ENCODE results near the gene PNPLA6. TPM values are rescaled to one million over a fixed set of nuclear protein-coding genes. Genes with fewer than 3 reads are reported as not detected.

Gene PNPLA6
- total and polyA plus RNA-seq, 2 of the 13 experiments (the other 11 are each of a cell fraction or from before 2014, with no cell fraction given) = 24.9 to 28.2 TPM

DNA sequence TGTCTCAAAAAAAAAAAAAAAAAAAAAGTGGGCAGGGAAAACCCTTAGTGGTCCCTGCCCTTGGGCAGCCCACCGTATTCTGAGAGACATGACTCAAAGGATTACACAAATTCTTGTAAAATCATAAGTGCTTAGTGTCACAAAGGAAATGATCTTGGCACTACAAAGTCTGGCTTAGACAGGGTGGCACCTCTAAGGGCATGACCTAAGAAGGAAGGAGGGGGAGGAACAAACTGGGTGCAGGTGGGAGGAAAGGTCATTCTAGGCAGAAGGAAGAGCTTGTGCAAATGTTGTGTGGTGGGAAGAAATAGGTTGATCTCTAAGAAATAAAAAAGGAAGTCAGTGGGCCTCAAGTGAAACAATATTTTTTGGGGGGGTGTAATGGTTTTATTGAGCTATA is 10.4 kb downstream of the PNPLA6 start (continued):
- TF ChIP-seq ZNF407 (CRISPR knock-in tag; IDR thresholded peaks at IDR 0.05; ENCODE audit: not compliant biosample characterization) (no peak), ZSCAN31 (CRISPR knock-in tag; IDR thresholded peaks at IDR 0.05; ENCODE audit: low read depth) (no peak)

- no peak for ATAC-seq
- BruUV-seq (replicated peaks) = no TSS peak
These were observed 11.6 kb downstream of the PNPLA6 start for GRCh38 chr19:7547159-7547558.

More at GRCh38 chr19:7547159-7547558, 11.6 kb downstream of the PNPLA6 start:
- no peak overlapping the region for H3K9ac ChIP-seq (ENCODE audit: insufficient read depth, low read depth, low read length)
- intact Hi-C loops (cut with micrococcal nuclease; ENCODE audit: unreplicated experiment) = no loop called here
- no peaks in the 10 kb centered on the region for H3K4me1 ChIP-seq (ENCODE audit: insufficient read depth, low read length)
- CTCF ChIA-PET (ENCODE audit: low intra/inter-chr PET ratio, low total read pairs) = no interaction called here
- no peak overlapping the region for H3K4me2 ChIP-seq (ENCODE audit: low read depth, low read length)
- no peak overlapping the region for H2AFZ ChIP-seq (ENCODE audit: low read length)
- FAIRE-seq (no peak), DNase-seq (ENCODE audit: low spot score) (no peak)
- no peaks in the 10 kb centered on the region for H4K20me1 ChIP-seq (ENCODE audit: insufficient read depth, low read length)
- no peak overlapping the region for H3K27ac ChIP-seq (ENCODE audit: extremely low read length, insufficient read depth, low read length)
- H3K4me3 ChIP-seq (replicated peaks in 1 of 3; ENCODE audit: insufficient read depth in 1 of 3, low read depth in 2 of 3, low read length in 3 of 3) = no peak overlapping the region
- TF ChIP-seq SALL1 (CRISPR knock-in tag; IDR thresholded peaks at IDR 0.05) (no peak), ZSCAN25 (CRISPR knock-in tag; IDR thresholded peaks at IDR 0.05) (no peak), ZNF496 (CRISPR knock-in tag; IDR thresholded peaks at IDR 0.05; ENCODE audit: insufficient replicate concordance) (no peak)
- in situ Hi-C loops (cut with HindIII; ENCODE audit: extremely low pct_ligation_motif_present, low pct_unique_long_range_greater_than_20kb) = no loop called here
- no peaks in the 10 kb centered on the region for H3K9me3 ChIP-seq (ENCODE audit: low read length)
- WGBS (ENCODE audit: low lambda C conversion rate) = 95% methylated on average over 3 of the region's 3 CpGs
- POLR2A ChIA-PET = no interaction called here
- H3K36me3 ChIP-seq (replicated peaks in 1 of 2; ENCODE audit: control insufficient read depth in 1 of 2, insufficient read depth in 2 of 2, low read length in 2 of 2) = peaks cover 1 to 5% of the 10 kb centered on the region in 2 experiments; a peak in 3 of 5 replicates
- no peaks in the 10 kb centered on the region for H3K79me2 ChIP-seq (ENCODE audit: insufficient read depth, low read length)
- H3K27me3 ChIP-seq (ENCODE audit: control insufficient read depth in 1 of 2, insufficient read depth in 2 of 2, low read length in 2 of 2) = no peaks in the 10 kb centered on the region

Measured in HepG2 (cell line).